A673 (cell line): Measurements from ENCODE around the gene SFXN5. TPM values are rescaled to one million over a fixed set of nuclear protein-coding genes. Genes with fewer than 3 reads are reported as not detected.

Source experiments
- BruUV-seq: library from RNA; stranded (reverse); fragments of 400-500 nt; replicated peaks from 2 replicates; lab custom pipeline; 2021; lab: Mats Ljungman, UMichigan
- CTCF ChIA-PET: fragments of 300-600 bp; sonication (Branson Sonifier 250); formaldehyde crosslinking; loops from one replicate; lab custom pipeline; 2022; ENCODE audit warnings: antibody characterized with exemption; lab: Charles Lee
- POLR2A ChIA-PET: fragments of 300-600 bp; sonication (Branson Sonifier 250); formaldehyde crosslinking; loops from one replicate; lab custom pipeline; 2022; ENCODE audit warnings: antibody characterized with exemption; ENCODE audit not compliant: low non-redundant PET; lab: Charles Lee
- DNase-seq: peaks from one replicate; pipeline ENCODE4 v3.0.0-alpha.2; 2015; ENCODE audit warnings: low spot score
- H3K27ac ChIP-seq: fragments of 200-600 bp; sonication (generic); 2 replicates; pipeline ENCODE4 v1.5.1; 2016; ENCODE audit warnings: mixed run types, low read depth, mild to moderate bottlenecking, mixed read lengths, antibody characterized with exemption, low read length; ENCODE audit not compliant: poor library complexity, severe bottlenecking
- H3K27me3 ChIP-seq: fragments of 200-600 bp; sonication (generic); replicated peaks from 2 replicates; pipeline ENCODE4 v1.6.1; 2017; ENCODE audit warnings: mixed run types, low read depth, mild to moderate bottlenecking, mixed read lengths, antibody characterized with exemption, low read length; ENCODE audit not compliant: insufficient read depth, poor library complexity
- H3K36me3 ChIP-seq: fragments of 200-600 bp; sonication (generic); 2 replicates; pipeline ENCODE4 v1.6.1; 2016; ENCODE audit warnings: mixed run types, mild to moderate bottlenecking, mixed read lengths, antibody characterized with exemption, low read length; ENCODE audit not compliant: insufficient read depth, poor library complexity, severe bottlenecking
- H3K4me1 ChIP-seq: fragments of 200-600 bp; sonication (generic); 2 replicates; pipeline ENCODE4 v1.6.1; 2017; ENCODE audit warnings: mixed run types, mild to moderate bottlenecking, mixed read lengths, antibody characterized with exemption, low read length; ENCODE audit not compliant: insufficient read depth, poor library complexity, severe bottlenecking
- H3K4me3 ChIP-seq: fragments of 200-600 bp; sonication (generic); 2 replicates; pipeline ENCODE4 v1.5.1; 2016; ENCODE audit warnings: low read depth, mixed run types, mild to moderate bottlenecking, mixed read lengths, low read length; ENCODE audit not compliant: poor library complexity, severe bottlenecking
- H3K9me3 ChIP-seq: fragments of 200-600 bp; sonication (generic); 2 replicates; pipeline ENCODE4 v1.6.1; 2016; ENCODE audit warnings: mixed run types, low read depth, mild to moderate bottlenecking, mixed read lengths, antibody characterized with exemption, low read length; ENCODE audit not compliant: poor library complexity, severe bottlenecking
- EZH2 ChIP-seq: fragments of 200-600 bp; sonication (generic); IDR thresholded peaks from 2 replicates; pipeline ENCODE4 v1.6.1; 2017; ENCODE audit warnings: borderline replicate concordance, low read depth, mild to moderate bottlenecking, mixed read lengths, antibody characterized with exemption, low read length; ENCODE audit not compliant: poor library complexity, severe bottlenecking
- intact Hi-C: fragments of 100-400 bp; cut with micrococcal nuclease; formaldehyde crosslinking; loops from one replicate; pipeline ENCODE4 v1.10.0; 2022; ENCODE audit not compliant: unreplicated experiment
- total RNA-seq: library from RNA; stranded (reverse); gene quantifications from 2 replicates; pipeline ENCODE4 v1.2.3, GENCODE V29; 2021
- TF ChIP-seq, protein P1 (sequence below): fragments of 300-800, 200-600 bp; sonication (generic); conservative IDR thresholded peaks from 2 replicates; pipeline ENCODE4 v1.5.1; 2017; ENCODE audit warnings: low read depth, mild to moderate bottlenecking, antibody characterized with exemption, low read length, moderate library complexity, mixed read lengths

Gene SFXN5
- total RNA-seq, 1 experiment from 2014 or later = 23.1 TPM

DNA sequence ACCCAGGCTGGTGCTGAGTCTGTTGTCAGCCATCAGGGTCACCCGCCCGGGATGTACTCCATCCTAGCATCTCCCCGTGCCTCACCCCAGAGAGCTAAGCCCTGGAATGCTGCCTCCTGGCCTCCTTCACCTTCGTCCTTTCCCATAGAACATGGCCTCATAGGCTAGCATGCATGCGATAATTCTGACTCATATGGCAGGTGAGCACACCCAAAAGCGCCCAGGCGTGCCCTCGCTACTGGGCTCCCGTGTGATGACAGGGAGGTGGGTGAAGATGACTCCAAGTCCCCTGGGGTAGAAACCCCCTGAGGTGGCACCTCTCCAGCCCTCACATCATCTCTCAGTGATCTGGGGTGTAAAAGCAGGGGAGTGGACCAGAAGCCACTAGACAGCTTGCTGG is 177.0 kb downstream of the SFXN5 start:
- CTCF ChIA-PET = interaction anchor here (1.2 to 3.3 kb wide), 3 partner anchors 79 to 262 kb away, joined by 4 to 22 read pairs (median 8); no protein-coding TSS in a partner anchor
- no peaks in the 10 kb centered on the region for H3K9me3 ChIP-seq
- H3K36me3 ChIP-seq = no peaks in the 10 kb centered on the region
- no peaks in the 10 kb centered on the region for H3K4me1 ChIP-seq
- H3K27ac ChIP-seq = no peak overlapping the region
- H3K27me3 ChIP-seq = peaks cover 5% of the 10 kb centered on the region
- POLR2A ChIA-PET = no interaction called here
- intact Hi-C loops = loop anchor here (5.0 to 10.0 kb wide), 2 partner anchors 190 to 283 kb away; no protein-coding TSS in a partner anchor
- no TSS peak for BruUV-seq
- no peak for DNase-seq
- TF ChIP-seq EZH2 = no peak
- TF ChIP-seq, protein P1, sequence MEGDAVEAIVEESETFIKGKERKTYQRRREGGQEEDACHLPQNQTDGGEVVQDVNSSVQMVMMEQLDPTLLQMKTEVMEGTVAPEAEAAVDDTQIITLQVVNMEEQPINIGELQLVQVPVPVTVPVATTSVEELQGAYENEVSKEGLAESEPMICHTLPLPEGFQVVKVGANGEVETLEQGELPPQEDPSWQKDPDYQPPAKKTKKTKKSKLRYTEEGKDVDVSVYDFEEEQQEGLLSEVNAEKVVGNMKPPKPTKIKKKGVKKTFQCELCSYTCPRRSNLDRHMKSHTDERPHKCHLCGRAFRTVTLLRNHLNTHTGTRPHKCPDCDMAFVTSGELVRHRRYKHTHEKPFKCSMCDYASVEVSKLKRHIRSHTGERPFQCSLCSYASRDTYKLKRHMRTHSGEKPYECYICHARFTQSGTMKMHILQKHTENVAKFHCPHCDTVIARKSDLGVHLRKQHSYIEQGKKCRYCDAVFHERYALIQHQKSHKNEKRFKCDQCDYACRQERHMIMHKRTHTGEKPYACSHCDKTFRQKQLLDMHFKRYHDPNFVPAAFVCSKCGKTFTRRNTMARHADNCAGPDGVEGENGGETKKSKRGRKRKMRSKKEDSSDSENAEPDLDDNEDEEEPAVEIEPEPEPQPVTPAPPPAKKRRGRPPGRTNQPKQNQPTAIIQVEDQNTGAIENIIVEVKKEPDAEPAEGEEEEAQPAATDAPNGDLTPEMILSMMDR = no peak
- H3K4me3 ChIP-seq = no peak overlapping the region

DNA sequence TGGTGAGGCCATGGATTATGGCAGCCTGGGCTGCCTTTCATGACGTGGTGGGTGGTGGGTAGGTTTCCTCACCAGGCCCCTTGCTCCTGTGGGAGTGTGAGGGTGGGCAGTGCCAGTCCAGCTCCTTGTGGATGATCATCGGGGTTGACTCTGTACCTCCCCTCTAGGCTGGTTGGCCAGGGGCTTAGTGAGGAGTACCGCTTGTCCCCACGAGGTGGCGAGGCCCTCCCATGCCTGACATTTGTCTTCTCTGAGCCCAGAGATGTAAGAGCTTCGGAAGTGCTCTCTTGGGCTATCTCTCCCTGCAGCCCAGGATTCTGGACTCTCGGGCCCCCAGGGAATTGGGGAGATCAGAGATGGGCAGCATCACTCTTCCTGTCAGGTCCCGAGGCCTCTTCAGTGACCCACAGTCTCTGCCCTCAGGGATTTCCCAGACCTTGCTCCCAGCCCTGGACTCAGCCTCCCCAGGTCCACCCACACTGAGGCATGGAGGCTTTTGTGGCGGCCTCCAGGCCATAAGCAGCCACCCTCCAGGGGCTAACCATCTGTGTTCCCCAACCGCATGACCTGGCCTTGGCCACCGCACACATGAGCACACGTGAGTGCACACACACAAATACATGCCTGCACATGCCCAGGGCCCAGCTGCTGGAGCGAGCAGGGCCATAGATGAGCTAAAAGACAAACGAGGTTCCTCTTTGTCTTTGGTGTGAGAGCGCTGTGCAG is 177.8 kb downstream of the SFXN5 start:
- intact Hi-C loops = loop anchor here (2.0 to 10.0 kb wide), 4 partner anchors 41 to 284 kb away; no protein-coding TSS in a partner anchor

DNA sequence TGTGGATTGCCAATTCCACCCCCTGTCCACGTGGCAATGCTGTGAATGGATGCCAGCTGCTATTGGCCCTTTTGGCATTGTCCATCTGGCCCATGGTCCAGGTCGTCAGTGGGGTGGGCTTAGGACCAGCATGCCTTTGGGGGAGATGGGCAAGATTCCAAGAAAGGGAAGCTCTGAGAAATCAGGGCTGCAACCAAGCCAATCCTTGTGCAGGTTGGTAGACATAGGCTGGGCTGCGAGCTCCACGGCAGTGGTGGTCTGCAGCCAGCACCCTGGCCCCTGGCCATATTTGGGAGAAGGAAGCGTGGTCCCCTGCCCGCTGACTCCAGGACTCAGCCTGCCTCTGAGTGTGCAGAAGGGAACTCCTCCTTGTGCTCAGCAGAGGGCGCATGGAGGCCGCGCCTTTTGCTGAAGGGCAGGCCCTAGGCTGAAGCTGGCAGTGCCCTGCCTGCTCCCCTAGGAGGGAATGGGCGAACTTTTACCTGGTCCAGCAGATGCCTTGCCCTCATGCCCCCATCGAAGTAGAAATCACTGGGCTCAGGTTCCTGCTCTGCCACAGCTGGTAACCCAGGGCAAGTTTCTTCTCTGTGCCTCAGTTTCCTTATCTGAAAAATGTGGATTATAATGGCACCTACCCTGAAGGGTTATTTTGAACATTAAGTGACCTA is 178.9 kb downstream of the SFXN5 start:
- Histone ChIP-seq H3K4me1 (peaks cover 4% of the 10 kb centered on the region), H3K27me3 (no peaks in the 10 kb centered on the region), H3K36me3 (no peaks in the 10 kb centered on the region), H3K4me3 (no peak overlapping the region), H3K9me3 (no peaks in the 10 kb centered on the region), H3K27ac (no peak overlapping the region)
- peak; percentile 80 for DNase-seq
- ChIA-PET CTCF (interaction anchor here (0.6 to 3.3 kb wide), 10 partner anchors 30 to 320 kb away, joined by 3 to 22 read pairs (median 4); no protein-coding TSS in a partner anchor), POLR2A (no interaction called here)
- no TSS peak for BruUV-seq
- TF ChIP-seq, protein P1 = peak; percentile 79
- TF ChIP-seq EZH2 = no peak
- intact Hi-C loops = loop anchor here (1.0 to 10.0 kb wide), 5 partner anchors 42 to 285 kb away; no protein-coding TSS in a partner anchor

More for the DNA sequence above, 177.8 kb downstream of the SFXN5 start:
- BruUV-seq = no TSS peak
- no peaks in the 10 kb centered on the region for H3K9me3 ChIP-seq
- peaks cover 1% of the 10 kb centered on the region for H3K27me3 ChIP-seq
- H3K4me1 ChIP-seq = peaks cover 2% of the 10 kb centered on the region
- CTCF ChIA-PET = interaction anchor here (0.5 to 3.3 kb wide), 9 partner anchors 59 to 283 kb away, joined by 3 to 22 read pairs (median 3); no protein-coding TSS in a partner anchor
- no peak for TF ChIP-seq EZH2
- TF ChIP-seq, protein P1 = peak; percentile 69
- POLR2A ChIA-PET = no interaction called here
- H3K27ac ChIP-seq = no peak overlapping the region
- peak; percentile 75 for DNase-seq
- H3K36me3 ChIP-seq = no peaks in the 10 kb centered on the region
- H3K4me3 ChIP-seq = no peak overlapping the region
